Aorta (tissue), 5 donors: ENCODE data around the gene CHRNB1. TPM values are rescaled to one million over a fixed set of nuclear protein-coding genes. Genes with fewer than 3 reads are reported as not detected.

Experiments used
- ATAC-seq: fragments of 200-7000 bp; cut with Tn5 transposase; one replicate; pipeline ENCODE4 v1.9.1; 2022; ENCODE audit warnings: moderate library complexity; ENCODE audit not compliant: low FRiP score
- DNase-seq, 2 donors: peaks; one replicate each; pipeline ENCODE4 v3.0.0-alpha.2; 2020
- H3K27ac ChIP-seq, 2 donors: one replicate each; pipeline ENCODE4 v1.5.1; 2013; ENCODE audit warnings: low read length in 2 of 2, mild to moderate bottlenecking in 2 of 2, moderate library complexity in 2 of 2, control low read depth in 1 of 2, inconsistent platforms in 1 of 2, low read depth in 1 of 2
- H3K27me3 ChIP-seq, 2 donors: one replicate each; pipeline ENCODE4 v1.6.1; 2013; ENCODE audit warnings: control low read depth in 1 of 2, low read length in 1 of 2, mild to moderate bottlenecking in 1 of 2, moderate library complexity in 1 of 2; ENCODE audit not compliant: insufficient read depth in 2 of 2, control insufficient read depth in 1 of 2
- H3K36me3 ChIP-seq, 2 donors: one replicate each; pipeline ENCODE4 v1.6.1; 2013; ENCODE audit warnings: control low read depth in 1 of 2, low read length in 1 of 2, mild to moderate bottlenecking in 1 of 2; ENCODE audit not compliant: insufficient read depth in 2 of 2, control insufficient read depth in 1 of 2
- H3K4me1 ChIP-seq, 2 donors: one replicate each; pipeline ENCODE4 v1.6.1; 2013; ENCODE audit warnings: low read length in 2 of 2, control low read depth in 1 of 2, mild to moderate bottlenecking in 1 of 2, moderate library complexity in 1 of 2; ENCODE audit not compliant: insufficient read depth in 2 of 2, control insufficient read depth in 1 of 2
- H3K4me3 ChIP-seq, 2 donors: one replicate each; pipeline ENCODE4 v1.5.1; 2013; ENCODE audit warnings: low read length in 2 of 2, control low read depth in 1 of 2, mild to moderate bottlenecking in 1 of 2
- H3K9me3 ChIP-seq: one replicate; pipeline ENCODE4 v1.6.1; 2013; ENCODE audit warnings: mild to moderate bottlenecking, low read length; ENCODE audit not compliant: control insufficient read depth
- WGBS, 2 donors: extraction: QIAGEN DNeasy Blood & Tissue Kit; methylation state at CpG; one replicate each; pipeline ENCODE4 v1.1.7; 2013; 5-methylcytosine and 5-hydroxymethylcytosine counted together
- intact Hi-C, 2 donors: fragments of 100-400 bp; cut with DNase I; formaldehyde crosslinking; loops; one replicate each; pipeline versions ENCODE4 v1.14.2 to v1.15.0; 2022
- polyA plus RNA-seq, 2 donors: library from polyadenylated mRNA; stranded (reverse); fragments of 200-250 nt; gene quantifications; one replicate each; pipeline ENCODE4 v1.2.3, GENCODE V29; 2013
- total RNA-seq, 2 donors: library from RNA; stranded (reverse); fragmentation: NEBNext Ultra II Directional; extraction: Animal tissue kit (Norgen Biotek cat#: 25700); gene quantifications; one replicate each; pipeline ENCODE4 v1.2.1, GENCODE V29; 2021
- donor health status: healthy with polysubstance abuse.
- donor health status: Bipolar disorder and iron deficiency.
- donor health status: DM: no; HTN: no; CAD: no.
- donor health status: DM: no; HTN: no; CAD: no.
- donor health status: DM: yes; HTN: yes; CAD: no.

Gene CHRNB1
- total and polyA plus RNA-seq, 4 donors = 6.2 to 18.3 (median 10.2) TPM

DNA sequence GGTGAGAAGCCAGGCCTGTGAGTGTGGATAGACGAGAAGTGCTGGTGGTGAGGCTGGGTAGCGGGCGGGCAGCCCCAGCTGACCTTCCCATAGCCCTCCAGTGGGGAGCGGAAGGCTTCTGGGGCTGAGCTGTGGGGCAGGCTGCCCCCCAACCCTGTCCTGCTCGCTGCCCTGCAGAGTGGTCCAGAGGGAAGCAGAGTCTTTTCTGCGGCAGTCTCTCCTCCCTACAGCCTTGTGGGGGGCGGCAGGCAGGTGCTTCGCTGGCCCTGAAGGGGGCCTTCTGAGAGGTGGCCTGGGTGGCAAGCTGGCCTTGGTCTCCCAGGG, 33.5 kb upstream of the CHRNB1 start:
- no peaks in the 10 kb centered on the region for H3K9me3 ChIP-seq
- DNase-seq (no peak), ATAC-seq (no peak)
- no peaks in the 10 kb centered on the region for H3K27me3 ChIP-seq
- H3K4me3 ChIP-seq = no peak overlapping the region
- no peak overlapping the region for H3K27ac ChIP-seq
- H3K36me3 ChIP-seq = no peaks in the 10 kb centered on the region
- intact Hi-C loops = no loop called here
- WGBS, 2 donors = 87 to 93% methylated on average over 5 to 8 of the region's 8 CpGs
- no peaks in the 10 kb centered on the region for H3K4me1 ChIP-seq

DNA sequence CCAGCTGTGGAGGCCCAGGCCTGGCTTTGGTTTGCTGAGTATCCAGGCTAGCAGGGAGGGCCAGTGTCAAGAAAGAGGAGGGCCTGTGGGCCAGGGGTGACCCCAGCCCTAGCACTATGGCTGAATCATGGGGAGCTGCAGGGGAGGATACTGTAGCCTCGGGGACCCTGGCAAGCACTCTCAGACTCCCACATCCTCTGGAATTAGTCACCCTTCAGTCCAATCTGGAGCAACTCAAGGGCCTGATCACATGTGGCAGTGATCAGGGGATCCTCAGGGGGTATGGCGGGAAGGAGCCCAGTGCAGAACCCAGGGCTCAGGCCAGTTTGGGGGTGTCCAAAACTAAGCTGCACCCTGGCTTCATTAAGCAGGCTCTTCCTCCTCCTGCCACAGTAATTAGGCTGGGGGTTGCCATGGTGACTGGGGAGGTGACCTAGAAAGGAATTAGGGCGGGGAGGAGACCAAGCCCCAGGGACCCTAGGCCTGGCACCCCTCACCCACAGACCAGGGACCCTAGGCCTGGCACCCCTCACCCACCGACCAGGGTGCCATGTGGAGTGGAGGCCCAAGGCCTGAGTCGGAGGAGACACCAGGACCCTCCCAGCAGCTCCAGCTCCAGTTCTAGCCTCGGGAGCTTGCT, 31.4 kb upstream of the CHRNB1 start:
- 85 to 90% methylated on average over 6 of the region's 6 CpGs for WGBS, 2 donors
- H3K36me3 ChIP-seq = no peaks in the 10 kb centered on the region
- no peak for DNase-seq
- no peaks in the 10 kb centered on the region for H3K9me3 ChIP-seq
- no peak overlapping the region for H3K27ac ChIP-seq
- intact Hi-C loops = no loop called here
- ATAC-seq = no peak
- no peaks in the 10 kb centered on the region for H3K4me1 ChIP-seq
- no peaks in the 10 kb centered on the region for H3K27me3 ChIP-seq
- H3K4me3 ChIP-seq = no peak overlapping the region

DNA sequence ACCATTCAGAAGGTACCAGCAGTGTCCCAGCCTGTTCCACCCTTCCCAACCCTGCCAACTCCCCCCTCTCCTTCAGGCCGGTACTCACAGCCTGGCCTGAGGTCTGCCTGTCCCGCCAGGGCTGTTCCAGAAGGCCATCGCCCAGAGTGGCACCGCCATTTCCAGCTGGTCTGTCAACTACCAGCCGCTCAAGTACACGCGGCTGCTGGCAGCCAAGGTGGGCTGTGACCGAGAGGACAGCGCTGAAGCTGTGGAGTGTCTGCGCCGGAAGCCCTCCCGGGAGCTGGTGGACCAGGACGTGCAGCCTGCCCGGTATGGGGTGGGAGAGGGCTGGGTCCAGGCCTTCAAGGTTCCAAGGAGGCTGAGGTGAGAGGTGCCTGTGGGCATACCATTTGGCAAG, 30.0 kb upstream of the CHRNB1 start:
- intact Hi-C loops = no loop called here
- no peaks in the 10 kb centered on the region for H3K4me1 ChIP-seq
- H3K27me3 ChIP-seq = no peaks in the 10 kb centered on the region
- ATAC-seq (no peak), DNase-seq (no peak)
- WGBS, 2 donors = 85 to 88% methylated on average over 14 of the region's 14 CpGs
- H3K4me3 ChIP-seq = no peak overlapping the region
- H3K9me3 ChIP-seq = no peaks in the 10 kb centered on the region
- no peaks in the 10 kb centered on the region for H3K36me3 ChIP-seq
- H3K27ac ChIP-seq = no peak overlapping the region

DNA sequence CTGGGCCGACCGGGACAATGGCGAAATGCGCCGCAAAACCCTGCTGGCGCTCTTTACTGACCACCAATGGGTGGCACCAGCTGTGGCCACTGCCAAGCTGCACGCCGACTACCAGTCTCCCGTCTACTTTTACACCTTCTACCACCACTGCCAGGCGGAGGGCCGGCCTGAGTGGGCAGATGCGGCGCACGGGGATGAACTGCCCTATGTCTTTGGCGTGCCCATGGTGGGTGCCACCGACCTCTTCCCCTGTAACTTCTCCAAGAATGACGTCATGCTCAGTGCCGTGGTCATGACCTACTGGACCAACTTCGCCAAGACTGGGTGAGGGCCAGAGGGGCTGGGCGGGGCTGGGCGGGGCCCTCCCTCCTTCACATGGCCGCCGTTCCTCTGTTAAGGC, 29.1 kb upstream of the CHRNB1 start:
- no peak overlapping the region for H3K27ac ChIP-seq
- H3K4me1 ChIP-seq = no peaks in the 10 kb centered on the region
- ATAC-seq = no peak
- no peaks in the 10 kb centered on the region for H3K9me3 ChIP-seq
- no peak overlapping the region for H3K4me3 ChIP-seq
- intact Hi-C loops = no loop called here
- no peaks in the 10 kb centered on the region for H3K36me3 ChIP-seq
- no peaks in the 10 kb centered on the region for H3K27me3 ChIP-seq
- WGBS, 2 donors = 90 to 95% methylated on average over 23 of the region's 23 CpGs
- no peak for DNase-seq

DNA sequence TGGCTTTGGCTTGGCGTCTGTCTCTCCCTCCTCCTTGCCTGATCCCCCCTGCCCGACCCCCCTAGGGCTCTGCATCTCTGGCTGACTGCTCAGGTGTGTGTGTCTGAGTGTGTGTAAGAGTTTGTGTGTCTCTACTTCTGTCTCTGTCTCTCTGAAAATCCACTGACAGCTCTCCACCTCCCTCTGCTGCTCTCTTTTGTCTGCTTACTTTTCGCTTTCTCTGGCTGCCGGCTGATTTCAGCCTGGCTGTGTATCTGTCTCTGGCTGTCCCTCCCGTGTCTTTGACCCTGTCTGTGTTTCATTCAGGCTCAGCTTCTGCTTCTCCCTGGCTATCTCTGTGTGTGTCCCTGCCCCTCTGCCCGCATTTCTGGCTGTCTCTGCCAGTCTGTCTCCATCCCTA, 28.5 kb upstream of the CHRNB1 start:
- H3K27me3 ChIP-seq = no peaks in the 10 kb centered on the region
- 81% methylated on average over 6 of the region's 6 CpGs for WGBS, 2 donors
- H3K9me3 ChIP-seq = no peaks in the 10 kb centered on the region
- no peak overlapping the region for H3K27ac ChIP-seq
- H3K4me1 ChIP-seq = no peaks in the 10 kb centered on the region
- DNase-seq (no peak), ATAC-seq (no peak)
- intact Hi-C loops = no loop called here
- no peak overlapping the region for H3K4me3 ChIP-seq
- no peaks in the 10 kb centered on the region for H3K36me3 ChIP-seq

DNA sequence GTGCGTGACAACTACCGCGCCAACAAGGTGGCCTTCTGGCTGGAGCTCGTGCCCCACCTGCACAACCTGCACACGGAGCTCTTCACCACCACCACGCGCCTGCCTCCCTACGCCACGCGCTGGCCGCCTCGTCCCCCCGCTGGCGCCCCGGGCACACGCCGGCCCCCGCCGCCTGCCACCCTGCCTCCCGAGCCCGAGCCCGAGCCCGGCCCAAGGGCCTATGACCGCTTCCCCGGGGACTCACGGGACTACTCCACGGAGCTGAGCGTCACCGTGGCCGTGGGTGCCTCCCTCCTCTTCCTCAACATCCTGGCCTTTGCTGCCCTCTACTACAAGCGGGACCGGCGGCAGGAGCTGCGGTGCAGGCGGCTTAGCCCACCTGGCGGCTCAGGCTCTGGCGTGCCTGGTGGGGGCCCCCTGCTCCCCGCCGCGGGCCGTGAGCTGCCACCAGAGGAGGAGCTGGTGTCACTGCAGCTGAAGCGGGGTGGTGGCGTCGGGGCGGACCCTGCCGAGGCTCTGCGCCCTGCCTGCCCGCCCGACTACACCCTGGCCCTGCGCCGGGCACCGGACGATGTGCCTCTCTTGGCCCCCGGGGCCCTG, 27.7 kb upstream of the CHRNB1 start:
- Histone ChIP-seq H3K4me1 (no peaks in the 10 kb centered on the region), H3K27ac (no peak overlapping the region), H3K36me3 (no peaks in the 10 kb centered on the region), H3K4me3 (no peak overlapping the region), H3K27me3 (no peaks in the 10 kb centered on the region), H3K9me3 (no peaks in the 10 kb centered on the region)
- WGBS, 2 donors = 95 to 96% methylated on average over 51 to 54 of the region's 54 CpGs
- ATAC-seq (no peak), DNase-seq (no peak)
- intact Hi-C loops = no loop called here

DNA sequence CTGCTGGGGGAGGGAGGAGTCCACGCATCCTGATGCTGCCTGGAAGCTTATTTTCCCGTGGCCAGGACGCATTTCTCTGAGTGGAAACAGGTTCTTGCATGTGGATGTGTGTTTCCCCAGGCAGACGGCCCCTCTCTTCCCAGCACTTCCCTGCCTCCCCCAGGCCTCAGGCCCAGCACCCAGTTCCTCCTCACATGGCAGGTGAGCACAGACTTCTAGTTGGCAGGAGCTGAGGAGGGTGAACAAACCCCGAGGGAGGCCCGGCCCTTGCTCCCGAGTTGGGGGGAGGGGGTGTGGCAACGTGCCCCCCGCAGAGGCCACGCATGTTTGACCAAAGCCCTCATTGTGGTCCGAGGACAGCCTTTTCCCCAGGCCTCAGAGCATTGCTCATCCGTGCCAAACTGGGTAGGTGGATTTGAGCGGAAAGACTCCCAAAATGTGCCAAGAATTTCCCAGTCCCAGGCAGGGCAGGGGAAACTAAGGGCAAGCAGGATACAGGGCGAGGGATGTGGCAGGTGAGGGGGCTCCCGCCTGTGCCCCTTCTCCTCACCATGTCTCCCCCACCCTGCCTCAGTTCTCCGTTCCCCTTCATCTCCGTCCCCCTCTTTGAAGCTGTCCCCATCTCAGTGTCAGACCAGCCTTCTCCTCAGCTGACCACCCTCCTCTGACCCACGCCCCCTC, 26.2 kb upstream of the CHRNB1 start:
- no peak overlapping the region for H3K27ac ChIP-seq
- H3K36me3 ChIP-seq = no peaks in the 10 kb centered on the region
- H3K4me1 ChIP-seq = no peaks in the 10 kb centered on the region
- no peak overlapping the region for H3K4me3 ChIP-seq
- intact Hi-C loops = no loop called here
- no peaks in the 10 kb centered on the region for H3K9me3 ChIP-seq
- DNase-seq (no peak), ATAC-seq (no peak)
- WGBS, 2 donors = 71 to 74% methylated on average over 18 of the region's 18 CpGs
- no peaks in the 10 kb centered on the region for H3K27me3 ChIP-seq

DNA sequence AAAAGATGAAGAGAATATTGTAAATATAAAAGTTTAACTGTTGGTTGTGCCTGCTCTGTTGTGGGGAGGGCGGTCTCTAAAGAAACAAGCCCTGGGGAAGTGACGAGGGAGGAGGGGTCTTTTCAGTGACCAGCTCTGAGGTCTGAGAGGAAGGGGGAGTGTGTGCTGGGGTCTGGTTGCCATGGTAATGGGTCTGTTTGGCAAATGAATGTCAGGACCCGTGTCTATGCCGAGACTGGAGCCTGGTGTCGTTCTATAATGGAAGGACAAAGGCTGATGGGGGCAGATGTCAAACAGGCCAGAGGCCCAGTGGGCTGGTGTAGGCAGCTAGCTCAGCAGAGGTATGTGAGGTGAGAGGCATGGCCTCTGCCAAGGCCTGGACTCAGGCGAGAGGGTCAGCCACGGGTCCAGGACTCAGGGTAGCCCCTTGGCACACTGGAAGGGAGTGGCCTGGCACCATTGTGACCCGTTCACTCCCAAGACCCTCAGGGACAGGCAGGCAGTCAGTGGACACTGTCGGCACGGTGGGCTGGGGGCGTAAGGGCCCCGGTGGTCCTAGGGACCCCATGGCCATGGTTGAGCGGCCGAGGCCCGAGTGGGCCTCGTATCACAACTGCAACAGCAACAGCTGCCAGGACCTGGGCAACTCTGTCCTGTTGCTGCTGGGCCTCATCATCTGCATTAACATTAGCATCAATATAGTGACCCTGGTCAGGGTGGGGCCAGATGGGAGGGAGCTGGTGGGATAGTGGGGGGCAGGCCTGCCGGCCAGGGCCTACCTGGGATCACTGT, 24.8 kb upstream of the CHRNB1 start, which contains the start of gene SPEM1:
Gene SPEM1 (plus strand): TSS at position 506 of the 792 bp plus-strand sequence. CDS start 61 bp downstream, at position 567.
- Histone ChIP-seq H3K9me3 (no peaks in the 10 kb centered on the region), H3K36me3 (no peaks in the 10 kb centered on the region), H3K4me3 (no peak within 1 kb of the TSS), H3K4me1 (no peaks in the 10 kb centered on the region), H3K27ac (no peak within 1 kb of the TSS), H3K27me3 (no peaks in the 10 kb centered on the region)
- intact Hi-C loops = no loop called here
- ATAC-seq (no peak), DNase-seq (no peak)
- 78% methylated on average over 17 of the region's 17 CpGs for WGBS, 2 donors
